ENCODE measurements around the gene PPP1R13B.
"Not testable (repeated sequence)": the region's sequence is repeated elsewhere in the genome, so short reads cannot be mapped to it uniquely, and the experiment has no call there.

The PPP1R13B gene

DNA sequence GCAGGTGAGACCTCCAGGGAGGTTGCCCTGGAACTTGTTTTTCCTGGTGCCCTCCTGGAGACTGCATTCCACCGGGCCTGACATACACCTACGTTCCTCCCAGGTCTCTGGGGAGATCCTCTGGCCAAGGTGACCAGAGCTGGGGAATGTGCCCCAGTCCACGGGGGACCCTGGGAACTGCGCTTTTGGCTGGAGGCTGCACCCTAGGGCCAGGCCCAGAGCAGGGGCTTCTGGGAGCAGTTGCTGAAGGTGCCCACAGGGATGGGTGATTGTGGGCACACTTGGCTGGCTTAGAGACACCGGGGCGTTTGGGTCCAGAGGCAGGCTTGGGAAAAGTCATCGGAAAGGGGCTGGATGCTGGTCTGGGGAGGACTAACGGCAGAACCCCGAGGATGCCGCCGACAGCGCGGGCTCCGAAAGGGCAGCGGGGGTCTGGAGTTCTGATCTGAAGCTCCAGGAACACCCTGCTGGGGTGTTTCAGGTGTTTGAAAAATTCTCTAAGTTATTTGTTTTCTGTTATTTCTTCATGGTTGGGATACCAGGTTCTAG lies 44.4 kb upstream of the PPP1R13B start:
- TF ChIP-seq, protein P1, sequence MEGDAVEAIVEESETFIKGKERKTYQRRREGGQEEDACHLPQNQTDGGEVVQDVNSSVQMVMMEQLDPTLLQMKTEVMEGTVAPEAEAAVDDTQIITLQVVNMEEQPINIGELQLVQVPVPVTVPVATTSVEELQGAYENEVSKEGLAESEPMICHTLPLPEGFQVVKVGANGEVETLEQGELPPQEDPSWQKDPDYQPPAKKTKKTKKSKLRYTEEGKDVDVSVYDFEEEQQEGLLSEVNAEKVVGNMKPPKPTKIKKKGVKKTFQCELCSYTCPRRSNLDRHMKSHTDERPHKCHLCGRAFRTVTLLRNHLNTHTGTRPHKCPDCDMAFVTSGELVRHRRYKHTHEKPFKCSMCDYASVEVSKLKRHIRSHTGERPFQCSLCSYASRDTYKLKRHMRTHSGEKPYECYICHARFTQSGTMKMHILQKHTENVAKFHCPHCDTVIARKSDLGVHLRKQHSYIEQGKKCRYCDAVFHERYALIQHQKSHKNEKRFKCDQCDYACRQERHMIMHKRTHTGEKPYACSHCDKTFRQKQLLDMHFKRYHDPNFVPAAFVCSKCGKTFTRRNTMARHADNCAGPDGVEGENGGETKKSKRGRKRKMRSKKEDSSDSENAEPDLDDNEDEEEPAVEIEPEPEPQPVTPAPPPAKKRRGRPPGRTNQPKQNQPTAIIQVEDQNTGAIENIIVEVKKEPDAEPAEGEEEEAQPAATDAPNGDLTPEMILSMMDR (IDR thresholded peaks at IDR 0.05; ENCODE audit: low read depth, low read length), result no peak
- H3K4me3 ChIP-seq (ENCODE audit: low read depth, low read length), result no peak overlapping the region
- DNase-seq, result no peak
- H3K36me3 ChIP-seq, result no peaks in the 10 kb centered on the region
- no peaks in the 10 kb centered on the region for H3K27me3 ChIP-seq
- no peaks in the 10 kb centered on the region for H3K9me3 ChIP-seq
- peaks cover 6% of the 10 kb centered on the region; the same call in 1 of the 2 replicates for H3K4me1 ChIP-seq

DNA sequence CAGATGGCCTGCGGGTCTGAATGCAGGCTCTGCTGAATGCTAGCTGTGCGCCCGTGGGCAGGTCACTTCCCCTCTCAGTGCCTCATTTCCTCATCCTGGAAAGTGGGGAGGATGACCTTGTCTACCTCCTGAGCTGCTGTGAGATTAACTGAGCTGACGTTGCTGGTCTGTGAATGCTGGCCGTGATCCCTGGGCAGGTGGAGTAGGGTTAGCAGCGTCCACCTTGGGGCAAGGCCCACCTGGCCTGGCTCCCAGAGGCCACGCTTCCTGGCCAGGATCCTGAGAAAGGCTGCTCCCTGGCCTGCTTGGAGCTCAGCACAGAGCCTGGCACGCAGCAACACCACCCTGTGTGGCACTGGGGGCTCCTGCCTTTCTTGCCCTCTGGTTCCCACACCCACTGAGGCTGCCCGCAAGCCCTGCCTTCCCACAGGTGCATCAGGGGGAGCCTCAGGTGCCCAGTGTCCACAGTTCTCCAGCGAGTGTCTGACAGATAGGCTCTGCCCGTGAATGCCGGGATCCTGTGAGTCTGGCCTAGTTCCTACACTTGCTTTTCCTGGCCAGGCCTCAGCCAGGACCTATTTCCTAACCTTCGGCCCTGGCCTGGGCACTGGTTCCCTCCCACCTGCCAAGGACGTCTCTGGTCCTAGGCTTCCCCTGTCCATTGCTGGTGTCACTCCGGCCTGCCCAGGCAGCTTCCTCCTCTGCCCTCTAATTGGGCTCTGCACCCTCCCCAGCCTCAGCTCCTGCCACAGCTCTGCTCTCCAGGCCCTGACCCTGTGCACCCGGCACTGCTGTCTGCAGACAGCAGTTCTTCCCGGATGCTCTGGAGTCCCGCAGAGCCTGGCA lies 43.7 kb upstream of the PPP1R13B start:
- Histone ChIP-seq H3K36me3 (no peaks in the 10 kb centered on the region), H3K4me3 (ENCODE audit: low read depth, low read length) (no peak overlapping the region), H3K4me1 (peaks cover 6% of the 10 kb centered on the region; the same call in 1 of the 2 replicates), H3K9me3 (no peaks in the 10 kb centered on the region), H3K27me3 (no peaks in the 10 kb centered on the region)
- DNase-seq, result no peak
- TF ChIP-seq, protein P1 (IDR thresholded peaks at IDR 0.05; ENCODE audit: low read depth, low read length), result no peak

DNA sequence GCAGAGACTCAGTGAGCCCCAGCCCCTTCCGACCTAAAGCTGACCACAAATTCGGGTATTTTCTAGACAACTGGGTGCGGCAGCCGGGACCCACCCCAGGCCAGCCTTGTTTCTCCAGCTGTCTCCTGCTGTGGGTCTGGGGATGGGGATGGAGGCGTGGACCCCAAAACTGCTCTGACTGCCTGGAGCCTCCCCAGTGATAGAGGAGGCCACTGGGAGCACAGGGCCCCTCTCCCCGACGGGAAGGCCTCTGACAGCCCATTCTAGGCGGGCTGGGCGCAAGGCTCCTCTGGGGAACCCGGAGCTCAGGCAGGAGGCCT lies 42.6 kb upstream of the PPP1R13B start:
- no peaks in the 10 kb centered on the region for H3K9me3 ChIP-seq
- H3K36me3 ChIP-seq, result no peaks in the 10 kb centered on the region
- TF ChIP-seq, protein P1 (IDR thresholded peaks at IDR 0.05; ENCODE audit: low read depth, low read length), result no peak
- peaks cover 6% of the 10 kb centered on the region; the same call in 1 of the 2 replicates for H3K4me1 ChIP-seq
- H3K4me3 ChIP-seq (ENCODE audit: low read depth, low read length), result no peak overlapping the region
- no peaks in the 10 kb centered on the region for H3K27me3 ChIP-seq
- DNase-seq, result no peak

DNA sequence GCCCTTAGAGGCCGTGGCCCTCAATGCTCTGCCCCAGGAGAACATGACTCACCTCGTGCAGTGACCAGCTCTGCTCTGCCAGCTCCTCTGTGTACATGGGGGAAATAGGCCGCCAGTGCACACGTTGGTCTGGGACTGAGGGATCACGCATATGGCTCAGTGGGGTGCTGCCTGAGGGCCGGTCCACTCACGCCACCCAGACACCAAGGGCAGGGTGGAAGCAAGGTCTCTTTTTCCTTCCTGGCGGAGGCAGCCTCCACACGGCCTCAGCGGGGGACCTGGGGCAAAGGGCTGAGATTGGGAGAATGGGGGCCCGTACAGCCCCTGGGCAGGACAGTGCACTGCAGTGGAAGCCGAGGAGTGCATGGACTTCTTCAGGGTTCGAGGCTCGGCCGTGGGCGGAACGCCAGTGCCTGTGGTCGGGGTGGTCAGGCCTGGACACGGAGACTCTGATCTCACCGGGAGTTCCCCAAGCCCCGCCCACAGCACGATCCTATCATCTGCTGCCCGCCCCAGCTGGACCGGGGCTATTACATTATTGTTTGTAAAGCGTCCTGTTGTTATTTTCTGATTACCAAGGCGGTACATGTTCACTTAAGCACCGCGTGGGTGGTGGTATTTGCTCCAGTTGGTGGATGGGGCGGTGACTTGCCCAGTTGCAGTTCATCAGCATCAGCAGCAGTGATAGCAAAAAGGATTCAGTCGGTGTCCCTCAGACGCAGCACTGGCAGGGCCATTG lies 42.1 kb upstream of the PPP1R13B start:
- H3K36me3 ChIP-seq, result no peaks in the 10 kb centered on the region
- DNase-seq, result no peak
- H3K4me3 ChIP-seq (ENCODE audit: low read depth, low read length), result no peak overlapping the region
- TF ChIP-seq, protein P1 (IDR thresholded peaks at IDR 0.05; ENCODE audit: low read depth, low read length), result no peak
- peaks cover 6% of the 10 kb centered on the region; the same call in 1 of the 2 replicates for H3K4me1 ChIP-seq
- H3K9me3 ChIP-seq, result no peaks in the 10 kb centered on the region
- H3K27me3 ChIP-seq, result no peaks in the 10 kb centered on the region

DNA sequence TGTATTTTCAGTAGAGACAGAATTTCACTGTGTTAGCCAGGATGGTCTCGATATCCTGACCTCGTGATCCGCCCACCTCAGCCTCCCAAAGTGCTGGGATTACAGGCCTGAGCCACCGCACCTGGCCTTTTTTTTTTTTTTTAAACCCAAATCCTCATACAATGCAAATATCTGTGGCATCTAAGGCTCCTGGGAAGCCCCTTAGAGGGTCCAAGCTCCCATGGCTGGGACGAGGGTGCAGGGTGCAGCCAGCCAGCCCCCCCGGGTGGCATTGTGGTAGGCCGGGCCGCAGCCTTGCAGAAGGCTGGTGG lies 41.6 kb upstream of the PPP1R13B start:
- H3K4me3 ChIP-seq (ENCODE audit: low read depth, low read length); H3K36me3 ChIP-seq; H3K9me3 ChIP-seq; H3K27me3 ChIP-seq; DNase-seq; H3K4me1 ChIP-seq: not testable (repeated sequence)

DNA sequence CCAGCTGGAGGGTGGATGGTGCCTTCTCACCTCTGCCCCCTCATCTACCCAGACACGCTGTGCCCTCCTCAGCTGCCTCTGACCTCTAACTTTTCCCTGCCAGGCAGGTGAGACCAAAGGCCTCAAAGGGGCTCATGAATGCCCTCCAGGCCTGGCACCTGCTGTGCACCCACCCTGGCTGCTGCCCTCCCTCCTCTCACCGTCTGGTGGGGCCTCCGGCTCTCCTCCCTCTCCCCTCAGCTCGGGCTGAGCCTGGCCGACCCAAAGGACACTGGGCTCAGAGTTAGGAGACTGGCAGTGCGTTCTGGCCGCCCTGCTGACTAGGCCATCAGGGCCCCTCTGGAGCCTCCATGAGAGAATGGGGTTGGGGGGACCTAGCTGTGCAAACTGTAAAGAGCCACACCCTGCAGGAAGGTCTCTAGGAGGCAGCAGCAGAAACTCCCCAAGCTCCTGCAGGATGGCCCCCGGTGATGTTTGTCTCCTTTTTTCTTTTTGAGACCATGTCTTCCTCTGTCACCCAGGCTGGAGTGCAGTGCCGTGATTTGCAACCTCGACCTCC lies 40.3 kb upstream of the PPP1R13B start:
- H3K9me3 ChIP-seq, result no peaks in the 10 kb centered on the region
- no peak for DNase-seq
- peaks cover 13% of the 10 kb centered on the region for H3K4me1 ChIP-seq
- H3K4me3 ChIP-seq (ENCODE audit: low read depth, low read length), result no peak overlapping the region
- no peaks in the 10 kb centered on the region for H3K27me3 ChIP-seq
- no peaks in the 10 kb centered on the region for H3K36me3 ChIP-seq
- TF ChIP-seq, protein P1 (IDR thresholded peaks at IDR 0.05; ENCODE audit: low read depth, low read length), result no peak

Data from BE2C (cell line).